A549 (cell line): ENCODE results near the gene DPAGT1.

Source experiments
- BHLHE40 ChIP-seq: IDR thresholded peaks from 2 replicates; pipeline ENCODE4 v1.6.1; 2012; ENCODE audit warnings: low read depth, low read length, inconsistent platforms
- CEBPB ChIP-seq, 2 experiments: fragments of >200 bp in 1 of 2; sonication (Bioruptor Twin) in 1 of 2; formaldehyde crosslinking in 1 of 2; IDR thresholded peaks; 2 replicates each; pipeline ENCODE4 v1.6.1; 2012 to 2016
- CHD2 ChIP-seq: fragments of 150-350 bp; IDR thresholded peaks from 2 replicates; pipeline ENCODE4 v1.6.1; 2014; ENCODE audit warnings: low read length; ENCODE audit not compliant: partially characterized antibody
- CTCF ChIP-seq: fragments of >200 bp; sonication (Bioruptor Twin); formaldehyde crosslinking; IDR thresholded peaks from 3 replicates; pipeline ENCODE4 v1.5.1; 2016
- EP300 ChIP-seq, 2 experiments: fragments of >200 bp; sonication (Bioruptor Twin); formaldehyde crosslinking; IDR thresholded peaks; 2 replicates in 1 of 2; 3 replicates in 1 of 2; pipeline ENCODE4 v1.6.1; 2016 to 2017
- MAZ ChIP-seq: fragments of 150-350 bp; IDR thresholded peaks from 2 replicates; pipeline ENCODE4 v1.6.1; 2014; ENCODE audit warnings: antibody characterized with exemption, low read depth, low read length, borderline replicate concordance
- RARB ChIP-seq: fragments of 250-450 bp; sonication (Bioruptor Pico); IDR thresholded peaks from 2 replicates; pipeline ENCODE4 v1.8.0; 2021; ENCODE audit warnings: mild to moderate bottlenecking, moderate library complexity
- RFX5 ChIP-seq: fragments of 450-650 bp; IDR thresholded peaks from 2 replicates; pipeline ENCODE4 v1.7.1; 2014; ENCODE audit warnings: antibody characterized with exemption, mild to moderate bottlenecking, moderate library complexity
- TF ChIP-seq, protein P1 (sequence below): fragments of 450-650 bp; IDR thresholded peaks from 2 replicates; pipeline ENCODE4 v1.6.1; 2014; ENCODE audit warnings: antibody characterized with exemption
- TF ChIP-seq, protein P2 (sequence below): fragments of 200-600 bp; sonication (generic); IDR thresholded peaks from 2 replicates; pipeline ENCODE4 v1.6.1; 2016; ENCODE audit warnings: antibody characterized with exemption, mild to moderate bottlenecking, moderate library complexity

DNA sequence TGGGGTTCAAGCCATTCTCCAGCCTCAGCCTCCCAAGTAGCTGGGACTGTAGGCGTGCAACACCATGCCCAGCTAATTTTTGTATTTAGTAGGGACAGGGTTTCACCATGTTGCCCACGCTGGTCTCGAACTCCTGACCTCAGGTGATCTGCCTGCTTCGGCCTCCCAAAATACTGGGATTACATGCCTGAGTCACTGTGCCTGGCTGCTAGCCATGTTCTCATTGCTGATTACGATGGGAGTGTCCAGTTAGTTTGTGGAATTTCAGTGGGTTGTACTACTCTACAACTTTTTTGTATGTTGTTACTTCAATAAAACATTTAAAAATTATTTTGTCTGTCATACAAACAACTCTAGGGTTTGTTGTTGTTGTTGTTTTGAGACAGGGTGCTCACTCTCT lies 38.9 kb downstream of the DPAGT1 start:
- TF ChIP-seq CTCF (no peak), EP300 (IDR thresholded peaks at IDR 0.05) (no peak), MAZ (no peak), RARB (CRISPR knock-in tag) (no peak), CEBPB (IDR thresholded peaks at IDR 0.05) (no peak), BHLHE40 (no peak), CHD2 (no peak), RFX5 (no peak)
- TF ChIP-seq, protein P1, sequence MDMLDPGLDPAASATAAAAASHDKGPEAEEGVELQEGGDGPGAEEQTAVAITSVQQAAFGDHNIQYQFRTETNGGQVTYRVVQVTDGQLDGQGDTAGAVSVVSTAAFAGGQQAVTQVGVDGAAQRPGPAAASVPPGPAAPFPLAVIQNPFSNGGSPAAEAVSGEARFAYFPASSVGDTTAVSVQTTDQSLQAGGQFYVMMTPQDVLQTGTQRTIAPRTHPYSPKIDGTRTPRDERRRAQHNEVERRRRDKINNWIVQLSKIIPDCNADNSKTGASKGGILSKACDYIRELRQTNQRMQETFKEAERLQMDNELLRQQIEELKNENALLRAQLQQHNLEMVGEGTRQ: no peak
- TF ChIP-seq, protein P2, sequence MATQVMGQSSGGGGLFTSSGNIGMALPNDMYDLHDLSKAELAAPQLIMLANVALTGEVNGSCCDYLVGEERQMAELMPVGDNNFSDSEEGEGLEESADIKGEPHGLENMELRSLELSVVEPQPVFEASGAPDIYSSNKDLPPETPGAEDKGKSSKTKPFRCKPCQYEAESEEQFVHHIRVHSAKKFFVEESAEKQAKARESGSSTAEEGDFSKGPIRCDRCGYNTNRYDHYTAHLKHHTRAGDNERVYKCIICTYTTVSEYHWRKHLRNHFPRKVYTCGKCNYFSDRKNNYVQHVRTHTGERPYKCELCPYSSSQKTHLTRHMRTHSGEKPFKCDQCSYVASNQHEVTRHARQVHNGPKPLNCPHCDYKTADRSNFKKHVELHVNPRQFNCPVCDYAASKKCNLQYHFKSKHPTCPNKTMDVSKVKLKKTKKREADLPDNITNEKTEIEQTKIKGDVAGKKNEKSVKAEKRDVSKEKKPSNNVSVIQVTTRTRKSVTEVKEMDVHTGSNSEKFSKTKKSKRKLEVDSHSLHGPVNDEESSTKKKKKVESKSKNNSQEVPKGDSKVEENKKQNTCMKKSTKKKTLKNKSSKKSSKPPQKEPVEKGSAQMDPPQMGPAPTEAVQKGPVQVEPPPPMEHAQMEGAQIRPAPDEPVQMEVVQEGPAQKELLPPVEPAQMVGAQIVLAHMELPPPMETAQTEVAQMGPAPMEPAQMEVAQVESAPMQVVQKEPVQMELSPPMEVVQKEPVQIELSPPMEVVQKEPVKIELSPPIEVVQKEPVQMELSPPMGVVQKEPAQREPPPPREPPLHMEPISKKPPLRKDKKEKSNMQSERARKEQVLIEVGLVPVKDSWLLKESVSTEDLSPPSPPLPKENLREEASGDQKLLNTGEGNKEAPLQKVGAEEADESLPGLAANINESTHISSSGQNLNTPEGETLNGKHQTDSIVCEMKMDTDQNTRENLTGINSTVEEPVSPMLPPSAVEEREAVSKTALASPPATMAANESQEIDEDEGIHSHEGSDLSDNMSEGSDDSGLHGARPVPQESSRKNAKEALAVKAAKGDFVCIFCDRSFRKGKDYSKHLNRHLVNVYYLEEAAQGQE: no peak
